Forelimb muscle (tissue), 1 donor: ENCODE measurements around the gene IL1RN. TPM values are rescaled to one million over a fixed set of nuclear protein-coding genes. Genes with fewer than 3 reads are reported as not detected.
"Not testable (repeated sequence)": the region's sequence is repeated elsewhere in the genome, so short reads cannot be mapped to it uniquely, and the experiment has no call there.

Experiments
- DNase-seq: peaks from one replicate; pipeline ENCODE4 v3.0.0-alpha.2; 2013; ENCODE audit warnings: low read depth
- polyA plus RNA-seq: library from polyadenylated mRNA; unstranded; fragments of 120-200 nt; gene quantifications from one replicate; pipeline ENCODE4 v1.2.1, GENCODE V29; 2013; ENCODE audit not compliant: insufficient read length

Gene IL1RN
- polyA plus RNA-seq, result 0.49 TPM

DNA sequence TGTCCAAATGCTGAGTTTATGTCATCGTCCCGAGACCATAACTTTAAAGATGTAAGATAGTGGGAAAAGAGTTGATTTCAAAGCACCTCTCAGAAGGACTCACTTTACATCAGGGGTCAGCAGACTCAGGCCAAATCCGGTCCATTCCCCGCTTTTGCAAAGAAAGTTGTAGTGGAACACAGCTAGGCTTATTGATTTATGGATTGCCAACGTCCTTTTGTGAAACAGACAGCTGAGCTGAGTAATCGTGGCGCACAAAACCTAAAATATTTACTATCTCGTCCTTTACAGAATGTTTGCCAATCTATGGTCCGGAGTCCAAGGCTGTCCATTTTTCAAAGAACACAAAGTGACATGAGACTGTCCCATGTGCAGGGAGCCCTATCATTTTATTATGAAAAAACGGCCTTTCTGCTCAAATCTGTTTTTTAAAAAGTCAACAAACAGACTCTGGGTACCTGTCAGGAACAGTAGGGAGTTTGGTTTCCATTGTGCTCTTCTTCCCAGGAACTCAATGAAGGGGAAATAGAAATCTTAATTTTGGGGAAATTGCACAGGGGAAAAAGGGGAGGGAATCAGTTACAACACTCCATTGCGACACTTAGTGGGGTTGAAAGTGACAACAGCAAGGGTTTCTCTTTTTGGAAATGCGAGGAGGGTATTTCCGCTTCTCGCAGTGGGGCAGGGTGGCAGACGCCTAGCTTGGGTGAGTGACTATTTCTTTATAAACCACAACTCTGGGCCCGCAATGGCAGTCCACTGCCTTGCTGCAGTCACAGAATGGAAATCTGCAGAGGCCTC, at the start of gene IL1RN:
IL1RN (plus strand) TSS at position 754 of the 801 bp plus-strand sequence; CDS start at position 781, 27 bp downstream.
- no peak for DNase-seq

DNA sequence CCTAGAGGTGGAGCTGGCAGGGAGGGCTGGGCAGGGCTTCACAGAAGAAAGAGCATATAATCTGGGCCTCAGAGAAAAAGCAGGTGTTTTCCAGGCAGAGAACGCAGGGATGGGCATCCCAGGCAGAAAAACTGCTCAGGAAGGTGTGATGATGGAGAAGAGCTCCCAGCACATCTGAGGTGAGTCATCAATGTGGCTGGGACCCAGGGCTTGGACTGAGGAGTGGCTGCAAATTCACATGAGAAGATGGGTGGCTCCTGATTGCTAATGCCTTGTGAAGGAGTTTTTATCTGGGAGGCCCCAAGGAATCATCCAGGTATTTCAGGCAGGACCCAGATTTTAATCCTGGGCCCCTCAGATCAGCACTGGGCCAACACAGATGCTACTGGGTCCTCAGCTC, 49.5 kb upstream of the IL1RN start:
- no peak for DNase-seq

DNA sequence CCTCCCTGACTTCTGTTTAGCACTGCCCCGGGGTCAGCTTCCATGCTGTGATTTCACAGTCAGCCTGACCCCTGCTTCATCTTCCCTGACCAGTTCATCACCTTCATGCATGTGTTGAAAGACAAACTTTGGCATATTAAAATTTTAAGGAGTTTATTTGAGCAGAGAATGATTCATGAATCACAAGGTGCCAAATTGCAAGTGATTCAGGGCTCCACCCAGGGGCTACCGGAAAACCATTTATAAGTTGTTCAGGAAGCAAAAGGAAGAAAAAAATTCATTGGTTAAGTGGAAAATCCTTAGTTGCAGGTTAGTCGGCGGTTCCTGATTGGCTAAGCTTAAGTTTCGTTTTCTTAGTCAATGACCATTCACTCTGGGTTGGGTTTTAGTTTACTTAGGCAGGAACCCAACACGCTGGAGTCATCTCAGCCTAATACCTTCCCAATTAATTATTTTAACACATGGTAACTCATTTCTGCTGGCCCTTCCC, 49.0 kb upstream of the IL1RN start:
- no peak for DNase-seq

- DNase-seq, result no peak
These were observed 48.3 kb upstream of the IL1RN start for GRCh38 chr2:113079131-113079530.

DNA sequence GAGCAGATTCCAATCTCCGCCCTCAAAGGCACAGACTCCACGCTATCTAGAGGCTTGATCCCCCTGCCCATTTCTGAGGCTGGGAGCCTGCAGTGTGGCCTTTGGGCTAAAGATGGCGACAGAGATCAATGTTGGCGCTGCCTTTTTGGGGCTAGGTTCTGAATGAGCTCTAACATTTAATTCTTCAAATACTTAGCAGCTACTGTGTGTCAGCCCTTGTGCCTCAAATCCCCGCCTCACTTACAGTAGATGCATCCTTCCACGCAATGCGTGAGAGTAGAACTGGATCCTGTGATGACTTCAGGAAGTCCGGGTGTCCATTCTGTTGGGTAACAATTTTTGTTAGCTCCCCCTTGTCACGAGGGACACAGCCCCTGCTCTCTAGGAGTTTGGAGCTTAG, 47.3 kb upstream of the IL1RN start:
- DNase-seq, result no peak

DNA sequence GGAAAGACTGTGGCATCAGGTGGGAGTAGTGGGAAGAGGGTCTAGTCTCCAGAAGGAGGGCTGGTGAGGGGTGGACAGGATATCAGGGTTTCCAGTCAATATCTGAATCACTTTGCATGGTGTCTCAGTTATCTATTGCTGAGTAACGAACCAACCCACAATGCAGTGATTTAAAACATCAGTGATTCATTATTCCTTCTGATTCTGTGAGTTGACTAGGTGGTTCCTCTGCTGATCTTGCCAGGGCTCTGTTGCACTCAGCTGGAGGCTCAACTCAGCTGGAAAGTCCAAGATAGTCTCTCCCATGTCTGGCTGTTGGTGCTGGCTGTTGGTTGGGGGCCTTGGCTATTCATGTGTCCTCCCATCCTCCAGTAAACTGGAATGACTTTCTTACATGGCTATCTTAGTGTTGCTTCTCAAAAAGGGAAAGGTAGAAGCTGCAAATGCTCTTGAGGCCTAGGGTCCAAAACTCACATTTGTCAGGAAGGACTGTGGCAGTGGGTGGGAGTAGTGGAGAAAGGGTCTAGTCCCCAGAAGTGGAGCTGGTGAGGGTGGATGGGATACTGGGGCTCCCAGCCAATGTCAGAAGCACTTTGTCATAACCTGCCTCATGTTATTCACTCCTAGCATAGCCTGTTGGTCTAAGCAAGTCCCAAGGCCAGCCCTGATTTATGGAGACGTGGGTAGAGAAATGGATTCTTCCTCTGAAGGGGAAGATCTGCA, 45.7 kb upstream of the IL1RN start:
- DNase-seq, result no peak

DNA sequence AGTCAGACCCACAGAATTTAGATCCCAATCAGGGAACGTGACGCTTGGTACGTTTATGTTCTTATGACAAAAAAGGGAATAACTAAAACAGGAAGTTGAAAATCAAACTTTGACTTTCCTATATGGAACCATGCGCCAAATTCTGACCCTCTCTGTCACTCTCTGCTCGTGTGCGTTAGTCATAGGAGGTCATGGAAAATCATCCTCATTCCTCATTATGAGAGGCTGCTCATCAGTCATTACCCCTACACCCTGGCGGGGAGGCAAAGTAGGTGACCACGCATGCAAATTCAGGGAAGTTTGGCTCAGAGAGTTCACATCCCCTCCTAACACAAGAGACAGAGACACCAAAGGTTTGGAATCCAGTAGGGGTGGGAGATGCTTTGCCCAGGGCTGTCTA, 44.1 kb upstream of the IL1RN start:
- DNase-seq, result no peak

GRCh38 chr2:113084249-113085000, 43.0 kb upstream of the IL1RN start:
- no peak for DNase-seq

- no peak for DNase-seq
These were observed 41.9 kb upstream of the IL1RN start for GRCh38 chr2:113085542-113085941.

DNA sequence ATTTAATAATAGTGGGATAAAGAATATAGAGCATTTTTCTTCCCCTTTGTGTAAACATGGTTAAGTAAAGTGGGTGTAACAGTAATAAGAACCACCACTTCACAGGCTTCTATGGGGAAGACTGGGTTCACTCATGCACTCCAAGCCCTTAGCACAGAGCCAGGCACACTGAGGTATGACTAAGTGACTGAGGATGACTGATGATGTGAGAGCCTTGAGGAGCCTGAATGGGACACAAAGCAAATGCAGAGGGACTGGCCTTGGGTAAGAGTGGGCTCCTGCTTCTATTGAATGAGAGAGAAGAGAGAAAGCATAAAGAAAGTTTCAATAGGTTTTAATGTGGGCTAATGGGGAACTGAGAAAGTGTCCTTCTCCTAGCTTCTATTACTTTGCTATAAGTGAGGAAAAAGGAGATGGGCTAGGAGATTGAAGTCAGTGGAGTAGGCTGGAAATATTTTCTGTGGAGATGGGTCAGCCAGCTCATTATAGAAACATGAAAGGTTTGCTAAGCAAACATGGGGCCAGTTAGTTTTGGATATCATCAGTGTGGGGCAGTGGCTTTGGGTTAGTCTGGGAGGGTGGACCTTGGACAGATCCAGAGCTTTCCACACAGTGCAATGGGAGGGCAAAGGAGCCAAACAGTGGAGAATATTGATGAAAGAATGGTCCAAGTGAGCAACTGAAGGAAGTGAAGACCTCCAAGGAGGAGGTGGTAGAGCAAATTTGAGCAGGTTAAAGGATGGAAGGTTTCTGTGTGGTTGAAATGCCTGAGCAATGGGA, 39.0 kb upstream of the IL1RN start:
- no peak for DNase-seq

- DNase-seq, result no peak
These were observed 37.5 kb upstream of the IL1RN start for GRCh38 chr2:113089916-113090315.

GRCh38 chr2:113091231-113091896, 36.0 kb upstream of the IL1RN start:
- no peak for DNase-seq

- DNase-seq, result no peak
These were observed 34.4 kb upstream of the IL1RN start for GRCh38 chr2:113092864-113093612.

DNA sequence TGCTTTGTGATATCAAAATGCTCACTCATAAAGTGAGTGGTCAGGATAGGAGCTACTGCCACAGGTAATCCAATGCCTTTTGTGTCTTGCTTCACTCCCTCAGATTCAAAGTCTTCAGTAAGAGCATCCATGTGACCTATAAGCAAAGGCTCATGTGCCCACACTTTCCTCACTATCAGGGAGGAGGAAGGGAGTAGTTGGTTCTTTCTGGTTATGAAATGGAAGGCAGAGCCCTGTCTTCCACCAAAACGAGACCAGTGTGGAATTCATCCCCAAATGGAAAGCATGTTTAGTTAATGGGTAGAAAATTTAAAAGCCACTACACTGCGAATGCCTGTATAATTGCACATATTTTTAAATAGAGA, 33.8 kb upstream of the IL1RN start:
- no peak for DNase-seq

GRCh38 chr2:113096306-113096705, 31.1 kb upstream of the IL1RN start:
- not testable (repeated sequence) for DNase-seq

GRCh38 chr2:113096842-113097618, 30.4 kb upstream of the IL1RN start:
- DNase-seq, result not testable (repeated sequence)

DNA sequence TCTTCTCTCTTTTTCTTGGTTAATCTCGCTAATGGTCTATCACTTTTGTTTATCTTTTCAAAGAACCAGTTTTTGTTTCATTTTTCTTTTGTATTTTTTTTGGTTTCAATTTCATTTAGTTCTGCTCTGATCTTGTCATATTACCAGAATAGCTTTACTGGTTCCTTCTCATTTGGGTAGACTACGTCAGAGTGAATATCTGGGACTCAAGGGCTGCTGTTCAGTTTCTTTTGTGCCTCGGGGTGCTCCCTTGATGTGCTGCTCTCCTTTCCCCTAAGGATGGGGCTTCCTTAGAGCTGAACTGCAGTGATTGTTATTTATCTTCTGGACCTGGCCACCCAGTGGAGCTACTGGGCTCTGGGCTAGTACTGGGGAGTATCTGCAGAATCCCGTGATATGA, 29.4 kb upstream of the IL1RN start:
- no peak for DNase-seq

GRCh38 chr2:113098532-113098931, 28.9 kb upstream of the IL1RN start:
- DNase-seq, result no peak

DNA sequence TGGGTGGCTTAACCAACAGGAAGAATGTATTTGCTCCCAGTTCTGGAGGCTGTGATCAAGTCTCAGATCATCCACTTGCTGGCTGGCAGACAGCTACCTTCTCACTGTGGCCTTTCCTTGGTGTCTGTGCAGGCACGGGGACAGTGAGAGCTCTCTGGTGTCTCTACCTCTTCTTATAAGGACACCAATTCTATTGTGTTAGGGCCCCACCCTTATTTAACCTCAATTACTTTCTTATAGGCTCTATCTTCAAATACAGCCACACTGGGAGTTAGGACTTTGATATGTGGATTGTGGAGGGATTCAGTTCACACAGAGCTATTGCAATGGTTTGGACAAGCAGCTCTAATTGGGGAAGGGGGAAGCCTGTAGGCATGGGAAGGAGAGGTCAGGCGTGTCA, 25.3 kb upstream of the IL1RN start:
- DNase-seq, result no peak
